Measurements from ENCODE around the gene INPP5F.

The INPP5F gene

GRCh38 chr10:119725828-119726675, at the start of gene INPP5F:
Gene INPP5F, plus strand, starts transcription at chr10:119726050. Its CDS starts 213 bp downstream, at chr10:119726263.
- DNase-seq (ENCODE audit: low read depth), result peak; percentile 98
- H3K4me3 ChIP-seq (ENCODE audit: low read depth, low read length), result peak within 1 kb of the TSS; percentile 77
- peak; percentile 21 for TF ChIP-seq CTCF (IDR thresholded peaks at IDR 0.05; ENCODE audit: insufficient read depth, low read depth, low read length, missing control alignments)

- no peak for TF ChIP-seq CTCF (IDR thresholded peaks at IDR 0.05; ENCODE audit: insufficient read depth, low read depth, low read length, missing control alignments)
- no peak overlapping the region for H3K4me3 ChIP-seq (ENCODE audit: low read depth, low read length)
- no peak for DNase-seq (ENCODE audit: low read depth)
These were observed 48.7 kb upstream of the INPP5F start for GRCh38 chr10:119677126-119677525.

- no peak for TF ChIP-seq CTCF (IDR thresholded peaks at IDR 0.05; ENCODE audit: insufficient read depth, low read depth, low read length, missing control alignments)
- no peak for DNase-seq (ENCODE audit: low read depth)
- H3K4me3 ChIP-seq (ENCODE audit: low read depth, low read length), result no peak overlapping the region
These were observed 47.7 kb upstream of the INPP5F start for GRCh38 chr10:119677904-119678755.

- H3K4me3 ChIP-seq (ENCODE audit: low read depth, low read length), result no peak overlapping the region
- no peak for DNase-seq (ENCODE audit: low read depth)
- no peak for TF ChIP-seq CTCF (IDR thresholded peaks at IDR 0.05; ENCODE audit: insufficient read depth, low read depth, low read length, missing control alignments)
These were observed 46.4 kb upstream of the INPP5F start for GRCh38 chr10:119679480-119679829.

- no peak overlapping the region for H3K4me3 ChIP-seq (ENCODE audit: low read depth, low read length)
- no peak for TF ChIP-seq CTCF (IDR thresholded peaks at IDR 0.05; ENCODE audit: insufficient read depth, low read depth, low read length, missing control alignments)
- no peak for DNase-seq (ENCODE audit: low read depth)
These were observed 45.8 kb upstream of the INPP5F start for GRCh38 chr10:119680050-119680449.

GRCh38 chr10:119680650-119681081, 45.2 kb upstream of the INPP5F start:
- TF ChIP-seq CTCF (IDR thresholded peaks at IDR 0.05; ENCODE audit: insufficient read depth, low read depth, low read length, missing control alignments), result no peak
- H3K4me3 ChIP-seq (ENCODE audit: low read depth, low read length), result no peak overlapping the region
- DNase-seq (ENCODE audit: low read depth), result no peak

Measured in GM12865 (cell line).